GM18867 (cell line): ENCODE measurements around the gene AP1G2.

Experiments used
- ATAC-seq: cut with Tn5 transposase; IDR thresholded peaks from one replicate; pipeline ENCODE4 v1.9.1; 2021; ENCODE audit warnings: mild to moderate bottlenecking, moderate library complexity; ENCODE audit not compliant: unreplicated experiment

Gene AP1G2

DNA sequence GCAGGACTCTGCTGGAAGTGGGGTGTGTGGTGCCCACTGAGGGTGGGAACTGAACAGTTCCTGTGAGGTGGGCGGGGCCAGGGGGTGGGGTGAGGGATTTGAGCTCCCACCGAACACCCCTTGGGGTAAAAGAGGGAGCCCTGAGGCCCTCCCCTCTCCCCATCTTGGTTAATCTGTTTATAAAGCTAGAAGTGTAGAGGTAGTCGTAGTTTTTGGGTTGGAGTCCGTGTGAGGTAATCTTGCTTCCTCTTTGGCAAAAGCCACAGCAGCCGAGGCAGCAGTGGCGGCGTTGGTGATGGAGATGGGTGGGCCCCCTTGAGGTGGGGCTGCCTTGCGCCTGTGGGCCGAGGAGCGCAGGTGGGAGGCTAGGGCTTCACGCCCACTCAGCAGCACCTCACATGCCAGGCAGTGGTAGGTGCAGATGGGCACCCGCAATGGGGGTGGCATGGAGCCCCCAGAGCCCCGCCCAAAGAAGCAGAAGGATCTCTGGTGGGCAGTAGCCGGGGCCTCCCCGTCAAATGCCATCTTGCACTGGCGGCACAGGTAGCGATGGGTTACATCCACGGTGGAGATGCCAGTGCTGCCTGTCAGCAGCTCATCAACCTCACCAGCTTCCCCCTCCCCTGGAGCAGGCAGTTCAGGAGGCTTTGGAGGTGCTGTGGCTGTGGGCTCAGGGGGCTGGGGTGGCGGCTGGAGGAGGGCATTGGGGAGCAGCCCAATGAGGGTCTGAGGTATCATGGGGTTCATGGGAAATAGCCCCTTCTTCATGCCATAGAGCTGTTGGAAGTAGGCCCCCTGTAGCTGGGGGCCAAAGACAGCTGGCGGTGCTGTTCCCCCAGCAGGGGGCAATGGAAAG is 45.6 kb downstream of the AP1G2 start:
- ATAC-seq, result no peak

DNA sequence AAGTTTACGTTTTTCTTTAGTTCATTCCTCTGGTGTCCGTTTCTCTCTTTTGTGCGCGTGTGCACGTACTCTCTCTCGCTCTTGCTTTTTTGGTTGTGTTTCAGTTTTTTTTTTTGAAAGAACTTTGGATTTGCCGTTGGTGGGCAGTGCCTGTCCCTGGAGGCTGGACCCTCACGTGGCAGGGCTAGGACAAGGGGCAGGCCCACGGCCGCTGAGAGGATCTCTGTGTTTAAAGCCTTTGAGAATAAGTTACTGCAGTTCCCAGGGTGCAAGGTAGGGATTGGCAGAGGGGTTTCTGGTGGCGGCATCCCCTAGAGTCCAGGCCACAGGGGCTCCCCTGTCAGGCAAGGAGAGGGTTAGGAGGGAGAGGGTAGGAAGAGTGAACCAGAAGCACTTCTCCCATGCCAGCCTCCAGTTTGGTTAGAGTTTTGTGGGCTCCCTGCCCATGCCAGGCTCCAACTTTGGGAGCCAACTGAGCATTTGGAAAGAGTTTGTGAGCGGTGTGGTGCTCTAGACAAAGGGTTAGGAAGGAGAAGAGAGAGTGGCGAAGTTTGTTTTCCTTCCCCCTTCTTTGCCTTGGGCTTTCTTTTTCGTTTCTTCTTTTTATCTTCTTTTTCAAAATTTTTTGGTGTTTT is 46.6 kb downstream of the AP1G2 start:
- no peak for ATAC-seq

DNA sequence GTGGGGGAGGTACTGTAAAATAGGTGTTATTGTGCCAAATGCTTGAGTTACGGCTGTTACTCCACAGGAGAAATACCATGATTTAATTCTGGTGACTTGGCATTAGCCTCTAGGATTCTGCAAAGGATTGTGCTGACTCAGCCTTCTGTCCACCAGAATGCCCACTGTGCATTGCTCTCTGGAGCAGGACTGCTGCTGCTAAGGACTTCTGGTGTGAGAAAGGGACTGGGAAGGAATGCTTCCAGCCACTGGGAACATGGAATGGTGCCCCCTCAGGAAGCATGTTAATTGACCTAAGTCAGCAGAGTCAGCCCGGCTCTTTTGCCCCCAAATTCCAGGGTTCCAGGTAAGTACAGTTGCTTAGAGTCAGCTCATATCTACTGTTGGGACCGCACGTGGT is 48.9 kb downstream of the AP1G2 start:
- no peak for ATAC-seq

DNA sequence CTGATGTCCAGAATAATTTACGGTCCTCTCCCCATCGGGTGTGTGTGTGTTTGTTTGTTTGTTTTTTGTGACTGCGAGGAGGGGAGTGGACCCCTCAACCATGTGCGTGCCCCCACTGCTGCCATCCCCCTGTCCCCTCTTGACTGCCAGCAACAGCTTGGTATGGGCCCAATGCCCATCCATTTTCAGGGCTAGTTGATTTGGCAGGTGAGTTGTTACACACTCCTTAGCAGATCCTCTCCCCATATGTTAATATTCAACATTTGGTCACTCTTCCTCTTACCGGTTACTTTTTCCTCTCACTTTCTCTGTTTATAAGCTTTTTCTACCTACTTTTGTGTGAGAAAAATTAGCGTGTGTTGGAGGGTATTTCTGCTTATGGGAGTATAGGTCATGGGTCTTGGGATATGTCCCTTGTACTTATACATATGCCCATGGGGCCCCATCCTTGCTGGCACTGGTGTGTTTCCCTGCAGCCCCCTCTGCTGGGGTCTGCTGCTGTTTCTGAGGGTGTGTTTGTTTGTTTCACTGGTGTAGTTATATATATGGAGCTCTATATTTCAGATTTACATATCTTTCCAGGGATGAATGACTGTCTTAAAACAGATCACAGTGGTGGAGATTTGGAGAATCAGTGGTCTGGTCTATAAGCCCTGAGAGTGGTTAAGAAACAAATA is 49.8 kb downstream of the AP1G2 start:
- no peak for ATAC-seq

DNA sequence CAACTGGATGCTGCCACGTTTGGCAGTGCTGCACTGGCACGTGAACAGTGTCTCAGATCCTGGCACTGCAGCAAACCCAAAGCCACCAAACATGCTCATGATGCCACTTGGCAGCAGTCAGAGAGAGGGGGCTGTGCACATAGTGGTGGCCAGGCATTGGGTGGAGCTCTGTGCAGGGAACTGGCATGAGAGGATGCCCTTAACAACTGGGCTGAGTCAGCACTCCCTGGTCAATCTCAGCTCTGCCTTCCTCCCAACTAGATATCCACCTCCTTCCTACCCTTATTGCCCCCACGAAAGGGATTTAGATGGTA is 53.0 kb downstream of the AP1G2 start:
- ATAC-seq, result no peak

DNA sequence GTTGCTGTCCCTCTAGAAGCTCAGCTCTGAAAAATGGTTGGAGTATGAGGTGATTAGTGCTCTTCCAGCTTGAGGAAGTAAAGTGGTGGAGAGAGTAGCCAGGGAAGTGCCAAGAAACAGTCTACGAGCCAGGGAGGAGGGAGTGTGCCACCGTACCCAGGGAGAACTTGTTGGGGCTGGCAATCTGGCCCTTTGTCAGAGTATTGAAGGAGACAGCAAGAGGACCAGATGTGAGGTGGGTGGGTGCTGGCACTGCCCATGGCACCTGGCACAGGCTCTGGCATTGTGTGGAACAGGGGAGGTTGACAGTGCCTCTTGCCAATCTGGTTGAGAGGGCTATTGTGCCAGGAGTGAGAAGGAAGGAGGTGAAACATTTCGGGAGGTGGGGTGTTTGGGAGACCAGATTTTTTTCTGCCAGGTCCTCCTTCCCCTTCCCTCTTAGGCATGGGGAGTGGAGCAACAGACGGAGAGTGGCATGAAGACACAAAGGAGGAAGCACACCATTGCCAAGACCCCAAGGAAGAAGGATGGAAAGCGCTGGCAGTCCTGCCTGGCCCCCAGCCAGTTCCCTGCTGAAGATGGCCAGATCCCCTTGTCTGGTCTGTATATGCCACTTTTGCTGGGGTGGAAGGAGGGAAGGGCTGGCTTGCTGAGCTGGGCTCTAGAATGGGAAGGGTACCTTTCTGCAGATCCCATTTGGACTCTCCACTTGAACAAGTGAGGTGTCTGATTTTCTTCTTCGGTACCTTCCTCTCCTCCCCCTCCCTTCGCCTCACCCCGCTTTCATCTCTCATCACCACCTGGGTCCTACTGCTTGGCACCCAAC is 53.6 kb downstream of the AP1G2 start:
- no peak for ATAC-seq

DNA sequence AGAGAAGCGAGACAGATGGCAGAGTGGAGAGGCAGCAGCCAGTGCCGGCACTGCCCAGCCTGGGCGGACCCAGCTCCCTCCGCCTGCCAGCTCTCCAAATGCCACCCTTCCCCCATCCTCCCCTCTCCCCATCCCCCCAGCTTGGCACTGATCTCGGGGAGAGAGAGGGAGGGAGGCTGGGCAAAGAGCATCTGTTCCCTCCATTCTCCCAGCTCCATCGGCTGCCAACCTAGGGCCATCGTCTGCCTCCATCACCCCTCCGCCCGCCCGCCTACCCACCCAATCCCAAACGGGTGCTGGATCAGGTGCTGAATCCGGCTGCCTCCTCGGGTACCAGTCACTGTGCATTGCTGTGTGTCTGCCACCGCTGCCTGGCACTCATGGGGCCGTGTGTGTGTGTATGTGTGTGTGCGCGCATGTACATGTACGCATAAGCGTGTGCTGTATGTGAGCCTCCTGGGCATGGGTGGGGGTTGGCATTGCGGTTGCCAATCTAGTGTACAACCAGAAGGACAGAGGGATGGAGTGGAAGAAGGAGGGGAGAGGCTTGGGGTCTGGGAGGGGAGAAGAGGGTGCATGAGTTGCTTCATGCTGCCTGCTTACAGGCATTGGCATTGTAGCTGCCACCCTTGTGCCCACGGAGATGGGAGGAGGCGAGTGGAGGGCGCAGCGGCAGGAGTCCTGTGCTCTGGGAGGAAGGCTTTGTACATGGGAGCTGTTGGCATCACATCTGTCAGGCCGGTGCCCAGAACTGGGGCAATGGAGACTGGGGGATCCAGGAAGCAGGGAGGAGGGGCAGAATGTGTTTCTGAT is 54.4 kb downstream of the AP1G2 start:
- ATAC-seq, result no peak

DNA sequence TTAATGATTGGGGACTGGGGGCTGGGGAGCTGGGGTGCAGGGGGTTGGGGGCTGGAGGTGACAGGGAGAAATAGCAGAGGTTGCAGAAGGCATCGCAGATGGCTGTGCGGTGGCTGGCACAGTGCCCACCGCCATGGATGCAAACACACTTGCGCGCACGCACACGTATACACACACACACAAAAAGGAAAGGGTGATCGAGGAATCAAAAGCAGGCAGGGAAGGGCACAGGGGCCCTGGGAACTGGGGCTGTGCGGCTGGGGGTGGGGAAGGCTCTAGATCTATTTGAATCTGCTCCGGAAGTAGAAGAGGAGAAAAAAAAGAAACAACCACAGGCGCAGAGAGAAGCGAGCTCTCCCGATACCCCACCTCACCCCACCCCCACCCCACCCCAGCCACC is 55.4 kb downstream of the AP1G2 start:
- ATAC-seq, result no peak
